ENCODE data around the gene MYO5A.
"Not testable (repeated sequence)": the region's sequence is repeated elsewhere in the genome, so short reads cannot be mapped to it uniquely, and the experiment has no call there.

The MYO5A gene

DNA sequence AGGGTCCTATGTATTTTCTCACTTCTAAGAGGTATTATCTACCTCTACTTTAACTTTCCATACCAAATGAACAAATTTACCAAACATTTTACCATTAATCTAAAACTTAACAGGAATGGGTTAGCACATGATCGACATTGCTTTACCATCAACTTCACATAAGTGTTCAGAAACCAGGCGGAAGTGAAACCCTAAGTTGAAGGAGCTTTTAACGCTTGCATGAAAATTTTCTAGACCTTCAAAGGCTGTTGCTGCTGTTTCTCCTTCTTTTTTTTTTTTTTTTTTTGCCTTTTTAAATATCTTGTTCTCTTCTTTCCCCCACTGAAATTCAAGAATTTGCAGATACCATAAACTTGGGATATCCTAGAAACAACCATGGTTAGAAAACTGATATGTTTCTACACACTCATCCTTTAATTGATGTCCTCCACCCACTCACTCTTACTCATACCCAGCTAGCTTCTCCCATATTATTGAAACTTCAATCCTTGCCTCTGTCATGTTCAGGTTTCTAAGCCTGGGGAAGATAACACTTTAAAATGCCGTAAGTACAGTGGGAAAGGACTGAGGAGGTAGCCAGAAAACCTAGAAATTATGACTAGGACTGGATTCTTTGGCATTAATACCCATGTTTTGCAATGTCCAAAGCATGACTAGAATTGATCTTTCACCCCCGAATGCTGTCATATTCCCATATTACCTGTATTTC, 24.7 kb downstream of the MYO5A start:
- DNase-seq, result no peak

DNA sequence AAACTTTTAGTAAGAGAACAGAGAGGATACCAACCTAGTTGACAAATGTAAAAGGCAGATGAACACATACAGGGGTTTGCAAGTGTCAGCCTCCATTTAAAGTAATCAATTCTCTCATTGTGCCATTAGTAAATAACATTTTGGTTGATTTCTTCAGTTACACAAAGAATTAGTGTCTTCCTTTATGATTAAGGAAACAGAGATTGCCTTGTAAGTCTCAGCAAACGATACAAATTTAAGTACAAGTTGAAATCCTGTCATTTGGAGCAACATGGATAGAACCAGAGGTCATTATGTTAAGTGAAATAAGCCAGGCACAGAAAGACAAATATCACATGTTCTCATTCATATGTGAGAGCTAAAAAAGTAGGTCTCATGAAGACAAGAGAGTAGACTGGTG, 26.1 kb downstream of the MYO5A start:
- DNase-seq, result no peak

DNA sequence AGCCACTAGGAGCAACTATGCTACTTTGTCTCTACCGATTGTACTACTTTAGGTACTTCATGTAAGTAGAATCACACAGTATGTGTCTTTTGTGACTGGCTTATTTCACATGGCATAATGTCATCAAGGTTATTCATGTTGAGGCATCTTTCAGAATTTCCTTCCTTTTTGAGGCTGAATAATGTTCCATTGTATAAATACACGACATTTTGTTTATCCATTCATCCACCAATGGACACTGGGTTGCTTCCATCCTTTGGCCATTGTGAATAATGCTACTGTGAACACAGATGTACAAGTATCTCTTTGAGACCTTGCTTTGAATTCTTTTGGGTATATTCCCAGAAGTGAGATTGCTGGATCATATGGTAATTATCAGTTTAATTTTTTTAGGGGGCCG, 29.2 kb downstream of the MYO5A start:
- no peak for DNase-seq

DNA sequence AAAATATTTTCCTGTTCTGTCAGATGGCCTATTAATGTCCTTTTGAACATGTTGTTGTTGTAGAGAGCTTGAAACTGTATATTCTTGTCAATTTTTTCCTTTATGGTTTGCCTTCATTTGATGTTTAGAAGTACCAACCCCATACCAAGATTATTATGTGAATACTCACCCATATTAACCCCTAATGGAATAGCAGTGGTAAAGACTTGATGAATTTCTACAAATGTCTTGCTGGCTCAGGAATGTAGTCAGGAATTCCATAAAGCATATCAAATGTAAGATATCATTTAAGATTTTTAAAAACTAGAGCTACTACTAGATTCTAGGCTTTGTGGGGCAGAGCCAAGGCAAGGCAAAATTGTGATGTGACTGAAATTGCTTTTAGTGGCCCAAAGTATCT, 30.0 kb downstream of the MYO5A start:
- DNase-seq, result no peak

DNA sequence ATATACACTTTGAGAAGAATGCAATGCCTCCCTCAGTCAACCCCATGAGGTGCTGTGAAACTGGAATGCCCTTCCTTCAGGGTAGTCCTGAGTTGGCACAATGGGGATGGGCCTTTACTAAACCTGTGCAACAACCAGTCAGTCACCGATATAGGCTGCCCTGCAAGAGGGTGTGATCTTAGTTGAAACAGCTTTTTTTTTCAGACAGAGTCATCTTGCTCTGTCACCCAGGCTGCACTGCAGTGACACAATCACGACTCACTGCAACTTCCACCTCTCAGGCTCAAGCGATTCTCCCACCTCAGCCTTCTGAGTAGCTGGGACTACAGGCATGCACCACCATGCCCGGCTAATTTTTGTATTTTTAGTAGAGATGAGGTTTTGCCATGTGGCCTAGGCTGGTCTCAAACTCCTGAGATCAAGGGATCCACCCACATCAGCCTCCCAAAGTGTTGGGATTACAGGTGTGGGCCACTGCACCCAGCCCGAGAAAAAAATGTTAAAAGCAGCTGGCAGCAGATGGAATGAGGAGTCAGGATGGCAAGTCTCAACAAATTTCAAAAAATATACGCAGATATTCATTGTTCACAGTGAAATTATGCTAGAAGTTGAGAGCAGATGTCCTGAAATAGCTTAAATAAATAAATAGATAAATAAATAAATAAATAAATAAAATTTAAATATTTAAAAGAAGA, 31.8 kb downstream of the MYO5A start:
- DNase-seq, result no peak

DNA sequence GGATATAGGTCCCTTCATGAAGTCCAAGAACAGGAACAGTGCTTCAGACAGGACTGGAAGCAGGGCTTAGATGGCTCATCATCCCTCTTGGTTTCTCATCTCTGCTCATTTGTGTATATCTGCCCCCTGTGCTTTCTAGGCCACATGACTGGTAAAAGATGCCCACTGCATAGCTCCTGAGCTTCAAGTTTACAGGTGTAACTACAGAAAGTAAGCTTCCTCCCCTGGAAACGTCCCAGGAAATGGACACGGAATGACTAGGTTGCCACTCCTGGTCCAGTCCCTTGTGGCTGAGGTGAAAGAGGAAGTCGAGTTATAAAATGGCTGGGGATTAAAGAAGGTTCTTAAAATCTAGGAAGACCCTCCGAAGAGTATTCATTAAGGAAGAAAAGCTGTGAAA, 32.5 kb downstream of the MYO5A start:
- no peak for DNase-seq

DNA sequence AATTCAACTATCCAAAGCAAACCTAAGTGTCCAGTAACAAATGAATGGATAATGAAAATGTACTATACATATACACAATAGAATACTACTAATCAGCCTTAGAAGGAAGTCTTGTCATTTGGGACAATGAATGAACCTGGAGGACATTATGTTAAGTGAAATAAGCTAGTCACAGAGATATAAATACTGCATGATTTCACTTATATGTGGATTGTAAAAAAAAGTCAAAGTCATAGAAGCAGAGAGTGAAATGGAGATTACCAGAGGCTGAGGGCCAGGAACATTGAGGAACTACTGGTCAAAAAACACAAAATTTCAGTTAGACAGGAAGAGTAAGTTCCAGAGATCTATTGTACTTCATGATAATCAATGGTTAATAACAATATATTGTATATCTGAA, 33.6 kb downstream of the MYO5A start:
- DNase-seq, result no peak

DNA sequence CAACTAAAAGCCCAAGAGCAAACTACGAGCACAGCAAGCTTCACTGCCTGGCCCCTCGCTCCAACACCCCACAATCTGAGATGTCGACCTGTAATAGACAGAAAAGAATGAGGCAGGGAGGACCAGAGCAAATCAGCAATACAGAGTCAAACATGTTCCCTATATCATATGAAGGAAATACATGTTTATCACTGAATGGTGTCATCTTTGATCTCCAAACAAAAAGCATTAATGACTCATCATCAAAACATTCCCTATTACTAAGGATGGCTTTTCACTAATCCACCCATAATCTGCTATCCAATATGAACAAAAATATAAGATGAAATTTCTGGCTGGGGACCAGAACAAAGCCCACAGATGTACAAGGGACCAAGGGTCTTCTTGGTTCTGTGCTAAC, 34.7 kb downstream of the MYO5A start:
- no peak for DNase-seq

DNA sequence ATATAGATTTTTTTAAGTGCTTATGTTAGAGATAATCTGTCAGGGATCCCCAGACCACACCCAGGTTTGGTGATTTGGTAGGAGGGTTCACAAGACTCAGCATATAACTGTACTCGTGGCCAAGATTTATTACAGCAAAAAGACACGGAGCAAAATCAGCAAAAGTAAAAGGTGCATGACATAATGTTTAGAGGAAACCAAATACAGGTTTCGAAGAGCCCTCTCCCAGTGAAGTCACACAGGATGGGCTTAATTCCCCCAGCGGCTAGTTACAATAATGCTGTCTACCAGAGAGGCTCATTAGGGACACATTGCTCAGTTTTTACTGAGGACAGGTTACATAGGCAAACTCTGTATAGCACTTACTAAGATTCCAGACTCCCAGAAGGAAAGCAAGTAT, 36.5 kb downstream of the MYO5A start:
- DNase-seq, result no peak

DNA sequence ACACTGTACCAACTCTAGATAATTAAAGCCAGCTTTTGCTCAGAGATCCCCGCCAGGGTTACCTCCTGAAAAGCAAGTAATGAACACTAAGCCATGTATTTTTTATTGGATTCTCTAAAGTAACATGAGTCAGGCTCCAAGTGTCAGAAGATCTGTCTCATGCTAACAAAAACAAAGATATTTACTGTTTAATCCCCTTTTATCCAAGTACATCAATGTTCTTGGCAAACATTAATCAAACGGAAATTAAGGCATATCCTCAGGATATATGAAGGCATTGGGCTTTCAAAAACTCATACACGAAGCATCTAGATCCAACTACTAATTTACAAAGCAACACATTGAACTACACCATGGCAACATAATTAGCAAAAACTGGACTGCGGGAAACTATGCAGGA, 37.2 kb downstream of the MYO5A start:
- DNase-seq, result no peak

DNA sequence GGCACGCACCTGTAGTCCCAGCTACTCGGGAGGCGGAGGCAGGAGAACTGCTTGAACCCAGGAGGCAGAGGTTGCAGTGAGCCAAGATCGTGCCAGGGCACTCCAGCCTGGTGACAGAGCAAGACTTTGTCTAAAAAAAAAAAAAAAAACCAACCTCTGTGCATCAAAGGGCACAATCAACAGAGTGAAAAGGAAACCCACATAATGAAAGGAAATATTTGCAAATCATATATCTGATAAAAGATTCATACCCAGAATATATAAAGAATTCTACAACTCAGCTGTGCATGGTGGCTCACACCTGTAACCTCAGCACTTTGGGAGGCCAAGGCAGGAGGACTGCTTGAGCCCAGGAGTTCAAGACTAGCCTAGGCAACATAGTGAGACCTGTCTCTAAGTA, 39.2 kb downstream of the MYO5A start:
- not testable (repeated sequence) for DNase-seq

DNA sequence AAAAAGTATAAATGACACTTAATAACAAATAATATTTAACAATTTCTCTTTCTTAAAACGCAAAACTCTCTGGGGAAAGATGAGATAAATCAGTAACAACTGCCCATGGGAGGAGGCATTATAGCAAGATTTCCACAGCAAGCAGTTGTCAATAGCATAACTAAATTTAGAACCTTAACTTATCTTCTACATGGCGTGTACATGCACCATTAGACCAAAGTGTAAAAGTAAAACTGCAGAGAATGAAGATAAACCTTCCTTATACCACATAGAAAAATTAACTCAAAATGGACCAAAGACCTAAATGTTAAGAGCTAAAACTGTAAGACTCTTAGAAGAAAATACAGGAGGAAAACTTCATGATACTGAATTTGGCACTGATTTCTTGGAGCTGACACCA, 39.9 kb downstream of the MYO5A start:
- no peak for DNase-seq

DNA sequence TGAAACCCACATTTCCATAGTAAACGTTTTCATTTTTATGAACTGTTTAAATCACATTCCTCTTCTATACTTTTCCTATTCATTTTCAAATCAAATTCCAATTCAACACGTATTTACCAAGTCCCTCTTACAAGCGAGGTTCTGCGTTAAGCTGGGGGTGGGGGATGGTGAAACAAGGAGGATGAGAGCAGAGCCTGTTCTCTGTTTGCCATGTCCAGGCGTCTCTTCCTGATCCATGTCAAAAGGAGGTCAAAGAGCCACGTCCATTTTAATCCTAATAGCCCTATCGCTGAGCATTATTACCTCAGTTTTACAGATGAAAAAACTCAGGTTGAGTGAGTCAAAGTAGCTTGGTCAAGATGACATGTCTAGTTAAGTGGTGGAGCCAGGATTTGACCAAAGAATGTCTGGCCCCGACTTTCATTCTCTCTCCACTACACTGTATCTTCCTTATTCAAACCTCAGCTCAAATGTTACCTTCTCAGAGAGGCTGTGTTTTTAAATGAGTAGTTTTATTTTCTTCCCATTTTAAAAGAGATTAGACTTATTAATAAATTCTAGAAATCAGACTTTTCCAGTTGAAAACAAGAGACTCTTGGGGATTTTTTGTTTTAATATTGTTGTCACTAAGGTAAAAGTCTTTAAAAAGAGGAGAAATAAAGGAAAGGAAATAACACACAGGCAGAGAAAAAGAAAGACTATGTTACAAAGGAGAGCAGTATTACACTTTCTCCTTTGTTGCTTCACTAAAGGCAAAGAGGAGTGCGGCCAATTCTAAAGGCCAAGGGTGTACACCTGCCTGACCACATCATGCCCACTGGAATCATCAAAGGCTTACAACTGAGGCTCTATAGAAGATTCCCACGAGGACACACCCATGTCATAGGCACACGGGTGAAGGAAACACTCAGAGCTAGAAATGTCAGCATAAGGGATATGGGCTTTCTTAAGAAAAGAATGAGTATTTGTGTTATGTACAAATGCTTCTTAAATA, 42.4 kb downstream of the MYO5A start:
- no peak for DNase-seq

DNA sequence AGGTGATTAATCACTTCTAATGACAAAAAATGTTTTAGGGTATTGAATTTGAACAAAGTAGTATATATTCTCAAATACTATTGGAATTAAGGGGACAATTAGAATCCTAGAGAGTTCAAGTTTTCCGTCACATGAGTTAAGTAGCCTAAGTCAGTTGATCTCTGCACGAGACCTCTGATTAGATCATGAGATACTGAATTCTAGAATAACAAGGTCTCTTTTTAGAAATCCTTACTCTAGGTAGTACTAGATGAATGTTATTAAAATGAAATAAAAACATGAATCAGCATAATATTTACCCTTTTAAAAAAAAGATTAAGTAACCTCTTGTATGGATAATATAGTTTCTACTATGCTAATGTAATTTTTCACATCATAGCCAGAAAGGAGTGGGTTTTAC, 43.4 kb downstream of the MYO5A start:
- DNase-seq, result no peak

DNA sequence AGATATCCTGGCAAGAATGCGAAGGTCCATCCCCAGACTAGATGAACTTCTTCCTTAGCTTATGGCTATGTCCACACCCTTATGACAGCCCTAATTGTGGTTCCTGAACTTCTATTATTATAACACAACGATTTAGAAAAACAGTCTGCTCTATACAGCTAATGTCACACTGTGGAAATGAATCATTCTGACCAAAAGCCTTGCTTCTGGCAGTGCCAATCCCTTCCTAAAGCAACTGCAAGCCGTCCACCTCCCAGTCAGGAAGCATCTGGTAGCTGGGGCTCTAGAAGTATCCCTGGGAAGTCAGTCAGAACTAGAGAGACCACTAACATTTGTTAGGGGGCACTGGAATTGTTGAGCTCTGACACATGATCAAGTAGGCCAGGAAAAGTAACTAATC, 45.0 kb downstream of the MYO5A start:
- DNase-seq, result no peak

DNA sequence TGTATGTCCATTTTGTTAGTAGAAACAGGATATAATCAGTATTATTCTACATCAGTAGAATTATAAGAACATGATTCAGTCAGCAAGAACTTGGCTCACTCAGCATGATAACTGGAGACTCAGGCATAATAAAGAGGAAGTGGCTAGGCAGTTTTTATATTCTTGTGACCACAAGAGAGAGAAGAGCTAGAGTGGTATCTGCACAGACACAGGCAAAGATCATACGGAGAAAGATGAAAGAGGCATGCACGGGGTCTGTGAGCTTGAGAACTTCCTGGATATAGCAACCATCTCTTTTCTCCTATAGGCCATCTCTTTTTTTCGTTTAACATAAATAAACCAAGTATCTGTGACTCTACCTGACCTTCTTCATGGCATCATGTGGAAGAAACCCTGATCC, 46.8 kb downstream of the MYO5A start:
- DNase-seq, result no peak

DNA sequence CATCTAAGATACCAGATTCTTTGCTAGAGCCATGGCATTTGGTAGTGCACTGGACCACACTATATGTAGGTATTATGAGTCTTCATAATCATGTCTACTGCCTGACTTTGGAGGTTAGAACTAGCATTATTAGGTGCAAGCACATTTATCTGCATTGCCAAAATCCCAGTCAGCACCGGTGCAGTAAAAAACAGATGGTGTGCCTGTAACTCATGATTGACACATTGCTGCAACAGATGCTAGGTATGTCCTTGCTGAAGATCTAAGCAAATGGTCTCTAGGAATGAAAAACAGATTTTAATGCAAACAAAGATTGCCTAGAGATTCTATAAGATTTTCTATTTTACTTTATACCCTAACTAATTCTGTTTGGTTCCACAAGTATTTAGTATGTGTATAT, 47.7 kb downstream of the MYO5A start:
- no peak for DNase-seq

DNA sequence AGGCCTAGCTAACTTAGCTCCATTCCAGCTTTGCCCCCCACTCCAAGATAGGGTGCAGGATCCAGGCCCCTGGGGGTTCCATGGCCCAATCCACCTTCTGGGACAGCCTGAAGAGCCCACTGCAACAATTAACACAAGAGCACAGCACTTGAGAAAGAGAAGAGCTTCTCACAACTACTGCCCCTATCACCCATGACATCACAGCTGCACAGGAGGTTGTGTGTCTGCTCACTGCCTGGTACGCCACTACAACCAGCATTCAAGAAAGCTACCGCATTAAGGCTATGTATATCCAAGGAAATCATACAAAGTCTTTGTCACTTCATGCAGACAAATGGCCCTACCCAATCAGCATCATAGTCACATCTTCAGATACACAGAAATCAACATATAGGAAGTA, 62.0 kb downstream of the MYO5A start:
- no peak for DNase-seq

DNA sequence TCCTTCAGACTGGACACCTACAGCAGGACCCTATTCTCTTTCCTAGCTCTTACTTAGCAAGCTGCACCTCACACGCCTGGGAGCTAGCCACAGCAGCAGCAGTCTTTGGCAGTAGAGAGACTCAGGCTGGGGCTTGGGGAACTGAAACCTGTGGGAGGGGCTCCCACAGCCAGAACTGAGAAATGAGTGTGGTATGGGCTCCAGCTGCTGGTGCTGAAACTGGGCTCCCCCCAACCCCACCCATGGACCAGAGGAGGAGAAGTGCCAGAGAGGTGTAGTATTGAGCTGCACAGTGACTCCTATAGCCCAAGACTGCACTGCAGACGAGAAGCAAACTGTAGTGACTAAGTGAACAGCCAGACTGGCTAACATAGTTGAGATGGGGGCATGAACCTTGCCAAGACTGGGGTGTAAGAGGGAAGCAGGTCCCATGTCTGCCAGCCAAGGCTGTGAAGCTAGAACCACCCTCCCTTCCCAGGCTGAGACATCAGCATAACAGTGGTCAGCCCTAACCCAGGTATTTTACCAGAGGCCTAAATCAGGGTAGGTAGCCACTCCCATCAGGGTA, 62.5 kb downstream of the MYO5A start:
- DNase-seq, result no peak

DNA sequence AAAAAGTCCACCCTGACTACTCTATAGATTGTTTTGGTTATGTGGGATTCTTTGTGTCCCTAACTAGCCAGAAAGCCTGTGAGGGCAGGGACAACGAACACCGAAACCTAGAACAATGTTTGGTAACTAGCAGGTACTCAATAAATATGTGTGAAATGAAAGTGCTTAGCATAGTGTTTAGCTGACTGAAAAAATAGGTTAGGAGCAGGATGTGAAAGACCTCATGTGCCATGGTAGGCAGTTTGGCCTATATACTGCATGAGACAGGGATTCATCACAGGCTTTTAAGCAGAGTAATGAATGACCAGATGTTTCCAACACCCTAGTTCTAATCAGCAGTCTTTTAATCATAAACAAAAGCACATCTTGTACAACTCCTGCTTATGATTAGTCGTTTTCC, 64.2 kb downstream of the MYO5A start:
- DNase-seq, result no peak

DNA sequence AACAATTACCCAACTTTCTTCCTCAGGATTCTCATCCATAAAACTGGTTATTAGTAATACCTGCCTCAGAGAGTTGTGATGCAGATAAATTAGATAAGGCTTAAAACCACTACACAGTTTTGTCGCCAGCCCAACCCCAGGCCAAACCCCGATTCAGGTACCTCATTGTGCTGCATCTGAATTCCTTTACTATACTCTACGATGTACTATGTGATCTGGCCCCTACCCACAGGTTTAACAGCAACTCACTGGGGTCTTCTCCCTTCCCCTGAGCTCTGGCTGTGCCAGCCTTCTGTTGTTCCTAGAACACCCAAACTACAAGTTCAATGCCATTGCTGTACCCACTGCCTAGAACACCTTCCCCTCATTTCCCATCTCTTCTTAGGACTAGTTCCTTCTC, 64.6 kb downstream of the MYO5A start:
- no peak for DNase-seq

DNA sequence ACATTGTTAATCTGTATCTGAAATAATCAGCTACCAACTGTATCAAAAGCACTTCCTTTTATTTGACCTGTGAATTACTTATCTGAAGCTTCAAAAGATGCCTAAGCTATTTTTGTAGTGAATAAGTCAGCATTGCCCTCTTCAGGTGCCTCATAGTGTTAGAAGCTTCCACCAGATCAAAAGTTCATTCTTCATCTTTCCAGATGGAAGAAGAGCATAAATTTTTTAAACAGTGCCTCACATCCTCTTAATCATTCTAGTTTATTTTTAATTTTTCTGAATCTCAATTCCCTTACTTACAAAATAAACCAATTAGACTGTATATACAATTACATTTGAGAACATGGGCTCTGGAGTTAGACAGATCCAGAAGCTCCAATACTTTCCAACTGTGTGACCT, 65.0 kb downstream of the MYO5A start:
- DNase-seq, result no peak

DNA sequence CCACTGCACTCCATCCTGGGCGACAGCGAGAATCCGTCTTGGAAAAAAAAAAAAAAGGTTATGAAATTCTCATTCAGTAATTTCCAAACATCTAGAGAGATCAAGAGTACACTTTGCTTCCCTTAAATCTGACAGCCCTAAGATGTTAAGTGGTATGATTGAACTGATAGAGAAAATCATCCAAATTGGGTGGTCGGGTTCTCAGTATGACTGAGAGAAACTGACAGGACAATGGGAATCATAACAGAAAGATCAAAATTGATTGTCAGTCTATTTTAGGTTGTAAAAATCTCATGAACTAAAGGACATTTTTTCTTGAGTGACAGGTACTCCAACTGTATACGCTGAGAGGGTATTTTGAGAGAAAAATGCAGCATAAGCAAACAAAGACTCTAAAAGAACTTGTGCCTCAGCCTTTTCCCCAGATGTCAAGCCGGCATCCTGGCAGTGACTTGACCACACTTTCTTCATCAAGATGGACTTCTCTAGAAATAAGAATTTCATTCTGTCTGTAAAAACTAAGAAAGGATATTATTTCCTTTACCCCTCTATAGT, 65.8 kb downstream of the MYO5A start:
- no peak for DNase-seq
